ENCODE data around the gene CAPG. TPM values are rescaled to one million over a fixed set of nuclear protein-coding genes. Genes with fewer than 3 reads are reported as not detected.

CAPG gene
- total RNA-seq, 2 experiments from 2014 or later: 8.1 to 9.8 TPM

GRCh38 chr2:85410584-85411404 is 628 bp upstream of the CAPG start:
- H4K20me1 ChIP-seq (ENCODE audit: insufficient read depth, low read length): no peaks in the 10 kb centered on the region
- intact Hi-C loops (cut with micrococcal nuclease; ENCODE audit: unreplicated experiment): no loop called here
- no TSS peak for BruUV-seq (replicated peaks)
- H3K4me3 ChIP-seq (ENCODE audit: low read depth, low read length, poor library complexity, severe bottlenecking): no peak overlapping the region
- DNase-seq (ENCODE audit: low spot score): no peak
- H3K4me2 ChIP-seq (ENCODE audit: low read length): peak overlapping the region; percentile 68
- no peaks in the 10 kb centered on the region for H3K9me2 ChIP-seq (ENCODE audit: insufficient read depth, low read length)
- H3K79me2 ChIP-seq (ENCODE audit: insufficient read depth, low read depth, low read length): no peaks in the 10 kb centered on the region
- CTCF ChIA-PET (ENCODE audit: unreplicated experiment): no interaction called here
- H3K4me1 ChIP-seq (ENCODE audit: insufficient read depth, low read length, poor library complexity, severe bottlenecking): peaks cover 25% of the 10 kb centered on the region
- TF ChIP-seq CTCF (conservative IDR thresholded peaks at IDR 0.05; ENCODE audit: low read length) (no peak), EZH2phosphoT487 (IDR thresholded peaks at IDR 0.05; ENCODE audit: borderline replicate concordance, low read depth, low read length) (no peak)
- POLR2A ChIA-PET: no interaction called here
- H3K36me3 ChIP-seq (ENCODE audit: insufficient read depth, low read length): no peaks in the 10 kb centered on the region
- no peak overlapping the region for H3K27ac ChIP-seq (ENCODE audit: low read depth, low read length, poor library complexity, severe bottlenecking)
- no peaks in the 10 kb centered on the region for H3K9me3 ChIP-seq (ENCODE audit: low read length)
- H2AFZ ChIP-seq (ENCODE audit: low read length): peak overlapping the region; percentile 75; the same call in 1 of the 2 replicates

GRCh38 chr2:85405201-85406059 is 4.7 kb downstream of the CAPG start:
- POLR2A ChIA-PET: interaction anchor here (0.7 kb wide), 1 partner anchor 702 kb away, joined by 5 read pairs; no protein-coding TSS in a partner anchor
- no peaks in the 10 kb centered on the region for H3K36me3 ChIP-seq (ENCODE audit: insufficient read depth, low read length)
- DNase-seq (ENCODE audit: low spot score): no peak
- H3K27ac ChIP-seq (ENCODE audit: low read depth, low read length, poor library complexity, severe bottlenecking): no peak overlapping the region
- peaks cover 24% of the 10 kb centered on the region for H3K4me1 ChIP-seq (ENCODE audit: insufficient read depth, low read length, poor library complexity, severe bottlenecking)
- no peak overlapping the region for H3K4me2 ChIP-seq (ENCODE audit: low read length)
- no peaks in the 10 kb centered on the region for H3K9me2 ChIP-seq (ENCODE audit: insufficient read depth, low read length)
- H4K20me1 ChIP-seq (ENCODE audit: insufficient read depth, low read length): no peaks in the 10 kb centered on the region
- H3K79me2 ChIP-seq (ENCODE audit: insufficient read depth, low read depth, low read length): no peaks in the 10 kb centered on the region
- BruUV-seq (replicated peaks): no TSS peak
- TF ChIP-seq CTCF (conservative IDR thresholded peaks at IDR 0.05; ENCODE audit: low read length): no peak
- TF ChIP-seq EZH2phosphoT487 (IDR thresholded peaks at IDR 0.05; ENCODE audit: borderline replicate concordance, low read depth, low read length): no peak
- peaks cover 12% of the 10 kb centered on the region; the same call in 1 of the 2 replicates for H3K9me3 ChIP-seq (ENCODE audit: low read length)
- intact Hi-C loops (cut with micrococcal nuclease; ENCODE audit: unreplicated experiment): no loop called here
- no peak overlapping the region for H2AFZ ChIP-seq (ENCODE audit: low read length)
- no peak overlapping the region for H3K4me3 ChIP-seq (ENCODE audit: low read depth, low read length, poor library complexity, severe bottlenecking)
- CTCF ChIA-PET (ENCODE audit: unreplicated experiment): no interaction called here
